ENCODE results near the gene ODC1.

The ODC1 gene

DNA sequence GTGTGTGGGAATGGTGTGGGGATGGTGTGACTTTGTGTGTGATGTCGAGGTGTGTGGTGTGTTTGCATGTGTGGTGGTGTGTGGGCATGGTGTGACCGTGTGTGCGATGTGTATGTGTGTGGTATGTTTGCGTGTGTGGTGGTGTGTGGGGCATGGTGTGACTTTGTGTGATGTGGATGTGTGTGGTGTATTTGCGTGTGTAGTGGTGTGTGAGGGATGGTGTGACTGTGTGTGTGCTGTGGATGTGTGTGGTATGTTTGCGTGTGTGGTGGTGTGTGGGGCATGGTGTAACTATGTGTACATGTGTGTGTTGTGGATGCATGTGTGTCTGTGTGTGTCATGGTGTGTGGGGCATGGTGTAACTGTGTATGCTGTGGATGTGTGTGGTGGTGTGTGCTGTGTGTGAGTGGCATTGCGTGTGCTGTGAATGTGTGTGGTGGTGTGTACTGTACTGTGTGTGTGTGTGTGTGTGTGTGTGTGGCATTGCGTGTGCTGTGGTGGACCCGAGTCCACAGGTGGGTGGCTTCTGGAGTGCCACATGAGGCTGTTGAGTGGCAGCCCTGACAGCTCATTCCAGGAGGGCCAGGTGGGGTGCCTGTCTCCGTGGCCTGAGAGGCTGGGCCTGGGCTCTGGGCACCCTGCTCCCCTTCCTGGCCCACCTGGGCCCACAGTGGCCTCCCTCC is 14.7 kb downstream of the ODC1 start:
- DNase-seq = no peak

DNA sequence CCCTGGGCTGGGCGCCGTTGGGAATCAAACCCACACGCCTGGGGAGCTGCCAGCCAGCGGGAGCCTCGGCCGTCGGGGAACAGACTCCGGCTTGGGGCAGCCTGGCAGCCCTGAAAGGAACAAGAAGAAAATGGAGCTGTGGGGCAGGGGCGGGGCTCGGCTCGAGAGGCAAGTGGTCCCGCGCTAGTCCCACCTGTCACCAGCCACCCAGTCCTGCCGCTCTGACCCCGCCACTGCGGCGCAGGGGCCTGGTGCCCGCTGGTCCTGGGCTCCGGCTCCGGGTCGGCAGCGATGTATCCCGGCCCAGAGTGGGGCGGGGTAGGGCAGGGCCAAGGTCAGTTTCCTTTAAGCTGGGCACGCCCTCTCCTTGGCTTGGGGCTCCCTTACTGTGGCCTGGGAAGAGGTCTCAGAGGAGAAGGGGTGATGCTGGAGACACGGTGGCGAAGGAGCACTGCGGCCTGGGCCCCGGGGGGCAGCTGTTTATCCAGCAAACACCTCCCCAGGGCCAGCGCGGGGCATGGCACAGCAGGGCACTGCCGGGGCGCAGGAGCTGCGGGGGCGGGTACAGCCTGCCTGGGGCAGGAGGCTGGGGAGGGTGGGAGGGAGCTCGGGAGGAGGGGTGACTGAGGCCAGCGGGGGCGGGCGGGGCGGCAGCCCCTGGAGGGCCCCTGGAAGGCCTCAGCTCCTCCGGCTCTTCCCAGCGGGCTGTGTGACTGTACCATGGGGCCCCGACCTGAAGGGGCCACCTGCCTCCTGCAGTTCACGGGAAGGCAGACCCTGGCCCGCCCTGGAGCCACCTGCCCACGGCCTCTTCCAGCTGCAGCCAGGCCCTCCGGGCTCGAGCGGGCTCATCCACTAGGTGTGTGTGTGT is 15.6 kb downstream of the ODC1 start:
- DNase-seq = no peak

DNA sequence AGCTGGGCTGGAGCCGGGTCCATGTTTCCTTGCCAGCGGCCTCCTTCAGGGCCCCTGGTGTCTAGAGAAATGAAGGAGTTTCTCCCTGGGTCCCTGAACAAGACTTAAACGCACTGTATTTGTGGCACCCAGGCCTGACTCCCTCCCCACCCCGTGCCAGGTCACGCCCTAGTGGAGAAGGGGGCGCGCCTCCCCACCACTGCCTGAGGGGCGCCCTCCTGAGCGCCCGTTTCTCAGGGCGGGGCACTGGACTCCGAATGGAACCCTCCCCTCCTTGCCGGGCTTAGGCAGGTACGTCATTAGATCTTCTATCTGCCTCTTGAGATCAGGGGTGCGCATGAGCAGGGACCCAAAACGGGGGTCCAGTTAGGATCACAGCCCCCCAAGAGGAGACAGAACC is 16.3 kb downstream of the ODC1 start:
- DNase-seq = no peak

DNA sequence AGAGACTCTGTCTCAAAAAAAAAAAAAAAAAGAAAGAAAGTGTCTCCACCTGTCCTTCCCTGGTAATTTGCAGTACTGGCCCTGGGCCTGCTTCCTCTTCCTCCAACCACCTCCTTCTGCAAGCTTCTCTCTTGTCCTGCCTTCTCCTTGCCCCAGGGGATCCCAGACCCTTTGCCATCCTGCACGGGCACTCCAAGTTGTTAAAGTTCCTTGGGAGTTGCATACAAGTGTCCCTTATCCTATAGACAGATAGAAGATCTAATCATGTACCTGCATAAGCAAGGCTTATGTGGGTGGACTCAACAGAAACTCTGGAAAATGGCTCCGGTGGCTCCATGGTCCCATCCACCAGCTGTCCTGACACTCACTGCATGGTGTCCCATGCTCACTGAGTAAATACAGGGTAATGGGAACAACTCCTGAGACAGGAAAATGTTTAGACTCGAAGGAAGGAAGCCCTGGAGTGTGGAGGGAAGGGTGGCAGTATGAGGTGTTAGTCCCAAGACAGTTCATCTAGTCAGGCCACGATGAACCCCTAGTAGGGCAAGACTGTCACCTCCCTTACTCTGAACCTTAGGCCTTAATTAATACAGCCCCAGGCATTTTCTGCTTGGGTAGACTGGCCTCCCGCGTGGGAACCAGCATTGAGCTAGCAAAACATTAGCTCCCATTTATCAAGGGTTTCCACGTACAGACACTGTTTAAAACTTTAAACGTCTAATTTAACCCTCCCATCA is 17.1 kb downstream of the ODC1 start:
- DNase-seq = no peak

DNA sequence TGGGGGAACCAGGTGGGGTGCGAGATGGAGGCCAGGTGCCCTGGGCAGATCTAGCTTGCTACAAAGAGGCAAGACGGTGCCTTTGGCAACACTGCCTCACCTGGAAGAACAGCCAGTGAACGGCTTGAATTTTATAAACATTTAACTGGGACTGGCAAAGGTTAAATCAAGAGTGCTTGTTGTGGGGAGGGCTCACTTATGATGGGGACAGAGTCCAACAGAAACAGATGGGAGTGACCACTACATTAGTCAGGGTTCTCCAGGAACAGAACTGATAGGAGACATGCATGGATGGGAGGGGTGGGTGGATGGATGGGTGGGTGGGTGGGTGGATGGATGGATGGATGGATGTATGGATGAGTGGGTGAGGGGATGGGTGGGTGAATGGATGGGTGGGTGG is 19.2 kb downstream of the ODC1 start:
- no peak for DNase-seq

DNA sequence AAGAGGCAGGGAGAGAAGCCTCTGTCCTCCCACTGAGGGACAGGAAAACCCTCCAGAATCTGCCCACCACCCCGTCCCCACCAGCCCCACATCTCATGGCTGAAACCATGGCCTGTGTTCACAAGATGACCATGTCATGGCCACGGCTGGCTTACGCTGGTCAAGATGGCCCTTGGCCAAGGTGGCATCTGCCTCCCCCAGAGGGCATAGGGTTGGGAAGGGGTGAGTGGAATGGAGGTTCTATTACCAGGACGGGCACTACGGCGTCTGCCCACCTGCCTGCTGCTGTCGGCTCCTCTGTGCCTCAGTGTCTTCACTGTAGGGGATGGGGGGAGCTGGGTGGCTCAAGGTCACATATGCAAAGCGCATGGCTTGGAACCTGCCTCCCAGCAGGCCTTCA is 19.8 kb downstream of the ODC1 start:
- DNase-seq = no peak

DNA sequence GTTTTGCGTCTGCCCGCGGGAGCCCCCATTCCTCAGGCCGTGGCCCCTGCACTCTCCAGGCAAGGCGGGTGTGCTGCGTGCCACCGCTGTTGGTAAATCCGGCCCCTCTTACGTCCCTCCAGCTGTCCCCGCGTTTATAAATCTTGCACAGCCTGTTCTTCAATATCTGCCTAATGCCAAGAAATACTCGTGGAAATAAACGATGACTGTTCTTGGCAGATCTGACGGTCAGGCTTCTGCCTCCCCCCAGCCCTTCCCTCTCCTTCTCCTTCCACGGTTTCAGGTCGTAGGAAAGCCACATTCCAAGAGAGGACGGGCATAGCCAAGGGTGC is 20.5 kb downstream of the ODC1 start:
- DNase-seq = no peak

DNA sequence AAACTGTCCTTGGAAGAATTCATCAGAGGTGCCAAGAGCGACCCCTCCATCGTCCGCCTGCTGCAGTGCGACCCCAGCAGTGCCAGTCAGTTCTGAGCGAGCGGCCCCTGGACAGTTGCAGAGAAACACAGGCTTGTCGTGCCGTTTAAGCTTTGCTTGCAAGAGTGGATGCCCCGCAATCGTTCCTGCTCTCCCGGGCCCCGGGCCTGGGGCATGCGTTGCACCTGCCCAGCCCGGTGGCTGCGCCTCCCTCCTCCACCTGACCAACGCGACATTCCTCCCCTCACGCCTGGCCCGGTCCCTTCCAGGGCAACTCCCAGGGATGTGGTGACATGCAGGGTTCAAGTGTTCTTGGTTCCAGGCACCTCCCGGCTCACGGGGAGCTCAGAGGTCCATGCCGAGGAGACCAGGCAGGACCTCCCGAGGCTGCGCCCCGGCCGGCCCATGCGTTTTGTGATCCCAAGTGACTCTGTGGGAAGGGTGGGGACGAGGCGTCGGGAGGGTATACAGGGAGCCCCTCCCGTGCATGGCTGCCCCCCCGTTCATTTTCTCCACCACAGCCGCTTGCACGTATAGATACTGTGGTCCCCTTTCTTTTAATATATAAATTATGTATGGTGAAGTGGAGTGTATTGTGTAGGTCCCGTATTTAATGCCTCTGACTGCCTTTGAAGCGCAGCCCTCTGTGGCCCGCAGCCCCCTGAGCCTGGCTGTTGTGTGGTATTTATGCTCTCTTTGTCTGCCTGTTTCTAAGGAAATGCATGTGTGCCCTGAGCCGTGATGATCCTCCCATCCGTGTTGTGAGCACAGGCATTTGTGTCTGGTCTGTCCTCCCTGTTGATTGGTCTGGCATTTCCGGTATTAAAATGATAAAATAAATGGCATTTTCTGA is 21.2 kb downstream of the ODC1 start:
- no peak for DNase-seq

DNA sequence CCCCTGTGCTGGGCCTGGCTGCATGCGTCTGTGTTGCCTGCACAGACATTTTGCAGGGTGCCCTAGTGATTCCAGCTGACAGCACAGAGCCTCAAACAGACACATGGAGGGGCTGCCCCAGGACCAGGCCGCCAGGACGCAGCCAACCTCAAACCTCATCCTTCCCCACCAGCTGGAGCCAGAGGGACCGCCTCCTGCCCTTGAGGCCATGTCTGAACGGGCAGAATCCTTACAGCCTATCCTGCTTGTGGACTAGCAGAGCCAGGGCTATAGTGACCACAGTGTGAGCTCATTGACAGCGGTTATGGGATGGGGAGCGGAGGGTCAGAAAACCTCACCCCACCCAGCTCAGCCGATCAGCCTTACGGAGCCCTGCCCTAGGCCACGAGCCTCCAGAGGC is 22.4 kb downstream of the ODC1 start:
- DNase-seq = no peak

DNA sequence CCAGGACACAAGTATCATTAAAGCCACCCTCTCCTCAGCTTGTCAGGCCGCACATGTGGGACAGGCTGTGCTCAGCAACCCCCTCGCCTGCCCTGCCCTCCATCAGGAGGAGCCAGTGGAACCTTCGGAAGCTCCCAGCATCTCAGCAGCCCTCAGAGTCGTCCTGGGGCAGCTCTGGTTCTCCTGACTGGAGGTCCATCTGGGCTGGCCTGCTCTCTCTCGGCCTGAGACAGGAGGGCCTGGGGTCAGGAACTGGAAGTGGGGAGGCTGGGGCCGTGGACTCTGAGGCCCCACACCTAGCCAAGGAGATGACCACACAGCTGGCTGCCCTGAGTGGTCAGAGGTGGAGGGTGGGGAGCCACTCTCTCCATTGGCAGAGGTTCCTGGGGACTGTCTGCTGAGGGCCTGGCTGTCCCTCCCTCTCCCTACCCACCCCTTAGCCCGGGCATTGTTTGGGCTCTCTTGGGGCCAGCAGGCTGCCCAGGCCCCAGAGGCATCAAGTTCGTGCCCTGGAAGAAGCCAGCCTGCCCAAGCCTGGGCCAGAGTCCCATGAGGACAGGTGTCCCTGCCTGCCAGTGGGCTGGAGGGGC is 23.1 kb downstream of the ODC1 start:
- DNase-seq = no peak

DNA sequence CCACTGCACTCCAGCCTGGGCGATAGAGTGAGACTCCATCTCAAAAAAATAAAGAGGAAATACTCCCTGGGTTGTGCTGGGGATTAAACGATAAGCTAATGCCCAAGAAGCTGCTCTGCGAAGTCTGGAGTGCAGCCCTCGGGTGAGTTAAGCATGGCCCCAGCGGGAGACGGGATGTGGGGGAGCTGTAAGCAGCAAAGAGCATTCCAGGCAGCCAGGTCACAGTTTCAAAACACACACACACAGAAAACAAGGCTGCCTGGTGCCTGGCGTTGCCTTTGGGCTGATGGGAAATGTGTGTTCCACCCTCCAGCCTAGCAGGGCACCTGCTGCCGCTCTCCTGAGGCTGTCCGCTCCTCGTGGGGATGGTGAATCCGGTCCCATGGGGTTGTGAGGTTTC is 24.1 kb downstream of the ODC1 start:
- DNase-seq = no peak

DNA sequence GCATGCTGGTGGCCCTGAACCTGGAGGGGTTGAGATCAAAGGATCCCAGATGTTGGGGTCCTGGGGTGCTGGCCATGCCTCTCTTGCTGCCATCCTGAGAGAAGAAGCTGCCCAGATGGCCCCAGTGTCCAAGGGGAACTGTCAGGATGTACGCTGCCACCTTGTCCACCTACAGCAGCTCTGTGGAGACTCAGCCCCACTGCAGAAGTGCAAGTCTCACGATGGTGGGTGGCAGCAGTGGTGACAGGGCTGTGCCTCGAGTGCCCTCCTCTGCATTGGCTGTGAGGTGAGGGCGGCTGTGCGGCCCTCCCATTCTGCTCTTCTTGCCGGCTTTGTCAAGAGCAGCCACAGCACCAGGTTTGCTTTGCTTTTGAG is 24.7 kb downstream of the ODC1 start:
- no peak for DNase-seq

DNA sequence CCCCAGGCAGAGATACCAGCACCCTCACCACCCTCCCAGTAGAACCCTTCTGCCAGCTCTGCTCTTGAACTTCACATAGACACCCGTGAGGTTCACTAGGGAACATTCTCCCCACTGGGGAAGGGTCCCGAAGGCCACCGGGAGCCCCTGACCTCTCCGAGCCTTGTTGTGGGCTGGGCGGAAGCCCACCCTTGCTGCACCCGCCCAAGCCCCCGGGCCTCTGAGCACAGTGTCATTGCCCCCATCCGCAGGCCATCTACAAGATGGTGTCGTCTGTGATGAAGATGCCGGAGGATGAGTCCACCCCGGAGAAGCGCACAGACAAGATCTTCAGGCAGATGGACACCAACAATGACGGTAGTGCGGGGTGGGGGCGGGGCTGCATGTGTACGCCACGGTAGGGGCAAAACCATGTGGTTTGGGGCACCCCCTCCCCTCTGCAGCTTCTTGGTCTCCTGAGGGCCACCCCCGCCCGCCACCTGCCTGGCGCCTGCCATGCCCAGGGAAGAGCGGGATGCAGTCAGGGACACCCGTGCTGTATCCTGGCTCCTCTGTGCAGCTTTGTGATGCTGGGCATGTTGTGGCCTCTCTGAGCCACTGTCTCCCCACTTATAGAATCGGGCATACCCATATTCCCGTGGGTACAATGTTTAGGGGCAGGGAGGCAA is 25.3 kb downstream of the ODC1 start:
- no peak for DNase-seq

DNA sequence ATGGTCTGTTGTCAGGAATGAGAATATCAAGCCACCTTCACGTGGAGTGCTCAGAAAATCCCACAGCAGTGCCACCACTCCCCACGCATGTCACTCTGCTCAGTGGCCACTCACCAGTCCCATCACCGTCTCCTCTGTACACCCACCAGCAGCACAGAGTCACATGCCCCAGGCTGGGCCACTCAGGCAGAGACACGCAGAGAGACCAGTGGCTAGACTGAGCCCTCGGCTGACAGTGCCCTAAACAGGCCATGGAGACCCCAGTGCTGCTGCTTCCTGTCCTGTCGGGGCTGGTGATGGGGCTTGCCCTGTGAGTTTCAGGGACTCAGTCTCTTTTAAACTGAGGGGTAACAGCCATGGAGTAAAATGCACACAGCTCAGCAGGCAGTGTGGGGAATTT is 25.9 kb downstream of the ODC1 start:
- DNase-seq = no peak

DNA sequence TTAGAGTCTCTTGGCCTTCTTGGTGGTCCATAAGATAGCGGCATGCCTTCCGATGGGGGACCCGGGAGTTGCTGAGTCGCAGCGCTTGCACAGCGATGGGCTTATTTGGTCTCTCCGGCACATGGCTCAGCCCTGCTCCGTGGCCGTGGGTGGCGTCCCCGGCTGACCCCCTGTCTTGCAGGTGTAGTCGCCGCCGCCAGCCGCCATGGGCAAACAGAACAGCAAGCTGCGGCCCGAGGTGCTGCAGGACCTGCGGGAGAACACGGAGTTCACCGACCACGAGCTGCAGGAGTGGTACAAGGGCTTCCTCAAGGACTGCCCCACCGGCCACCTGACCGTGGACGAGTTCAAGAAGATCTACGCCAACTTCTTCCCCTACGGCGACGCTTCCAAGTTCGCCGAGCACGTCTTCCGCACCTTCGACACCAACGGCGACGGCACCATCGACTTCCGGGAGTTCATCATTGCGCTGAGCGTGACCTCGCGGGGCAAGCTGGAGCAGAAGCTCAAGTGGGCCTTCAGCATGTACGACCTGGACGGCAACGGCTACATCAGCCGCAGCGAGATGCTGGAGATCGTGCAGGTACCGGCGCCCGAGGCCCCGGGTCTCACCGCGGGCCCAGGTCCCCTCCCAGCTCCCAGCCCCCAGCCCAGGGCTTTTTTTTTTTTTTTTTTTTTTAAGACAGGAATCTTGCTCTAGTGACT is 28.4 kb downstream of the ODC1 start:
- no peak for DNase-seq

DNA sequence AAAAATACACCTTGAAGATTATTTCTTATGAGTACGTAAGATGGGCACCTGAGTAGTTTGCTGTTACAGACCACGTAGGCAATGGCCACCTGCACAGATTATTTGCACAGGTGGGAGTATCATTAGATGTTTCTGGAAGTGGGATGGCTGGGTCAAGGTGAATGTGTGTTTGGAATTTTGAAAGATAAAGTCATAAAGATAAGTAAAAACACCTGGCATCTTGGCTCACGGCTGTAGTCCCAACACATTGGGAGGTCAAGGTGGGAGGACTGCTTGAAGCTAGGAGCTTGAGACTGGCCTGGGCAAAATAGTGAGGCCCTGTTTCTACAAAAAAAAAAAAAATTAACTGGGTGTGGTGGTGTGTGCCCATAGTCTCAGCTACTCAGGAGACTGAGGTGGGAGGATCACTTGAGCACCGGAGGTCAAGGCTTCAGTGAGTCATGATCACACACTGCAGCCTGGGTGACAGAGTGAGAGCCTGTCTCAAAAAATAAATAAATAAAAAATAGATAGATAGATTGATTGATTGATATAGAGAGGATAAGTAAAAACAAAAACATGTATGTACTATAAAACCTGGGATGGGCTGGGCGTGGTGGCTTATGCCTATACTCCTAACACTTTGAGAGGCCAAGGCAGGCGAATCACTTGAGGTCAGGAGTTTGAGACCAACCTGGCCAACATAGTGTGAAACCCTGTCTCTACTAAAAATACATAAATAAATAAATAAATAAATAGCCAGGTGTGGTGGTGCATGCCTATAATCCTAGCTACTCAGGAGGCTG is 30.4 kb downstream of the ODC1 start:
- no peak for DNase-seq

DNA sequence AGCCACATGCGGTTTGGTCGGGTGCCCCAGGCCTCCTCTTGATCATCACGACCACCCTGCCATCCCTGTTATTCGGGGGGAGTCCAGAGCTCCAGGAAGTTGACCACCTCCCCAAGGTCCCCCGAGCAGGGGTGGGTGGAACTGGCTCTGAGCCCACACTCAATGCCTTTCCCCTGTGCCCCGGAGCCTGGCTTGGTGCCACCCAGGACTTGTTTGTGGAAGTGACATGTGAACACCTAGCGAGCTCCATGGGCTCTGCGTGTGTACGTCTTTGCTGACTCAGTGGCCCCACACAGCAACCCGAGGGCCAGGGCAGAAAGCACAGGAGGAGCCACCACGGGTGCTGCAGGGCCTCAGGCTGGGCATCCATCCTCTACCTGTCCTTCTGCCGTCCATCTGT is 32.5 kb downstream of the ODC1 start:
- DNase-seq = no peak

DNA sequence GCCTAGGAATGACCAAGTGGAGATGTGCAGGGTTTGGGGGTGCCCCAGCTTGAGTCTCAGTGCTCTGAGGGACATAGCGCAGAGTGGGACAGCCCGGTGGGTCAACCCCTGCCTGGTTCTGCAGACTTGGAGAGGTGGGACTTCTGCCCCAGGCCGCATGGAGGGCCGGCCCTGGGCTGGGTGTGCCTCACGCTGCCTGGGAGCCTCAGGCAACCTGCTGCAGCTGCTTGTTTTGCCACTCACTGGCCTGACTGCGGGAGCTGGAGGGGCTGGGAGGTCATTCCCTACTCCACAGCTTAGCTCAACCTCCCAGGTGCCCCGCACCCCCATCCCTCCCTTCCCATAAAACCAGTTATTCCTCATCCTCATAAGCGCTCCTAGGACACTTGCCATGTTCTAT is 33.1 kb downstream of the ODC1 start:
- DNase-seq = no peak

DNA sequence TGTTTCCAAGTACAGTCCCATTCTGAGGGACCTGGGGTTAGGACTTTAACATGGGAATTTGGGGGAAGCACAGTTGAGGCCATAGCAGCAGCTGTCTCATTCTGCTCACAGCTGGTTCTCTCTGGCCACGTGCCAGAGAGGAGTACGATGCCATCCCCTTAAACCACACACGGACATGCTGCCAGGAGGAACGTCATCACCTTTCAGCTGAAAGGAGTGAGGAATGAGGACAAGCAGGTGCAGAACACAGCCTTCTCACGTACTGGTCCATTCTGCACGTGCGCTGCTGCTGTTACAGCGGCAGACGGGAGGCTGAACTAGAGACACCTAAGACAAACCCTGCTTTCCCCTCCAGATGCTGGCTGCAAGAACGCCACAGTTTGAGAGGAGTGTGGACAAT is 33.5 kb downstream of the ODC1 start:
- no peak for DNase-seq

DNA sequence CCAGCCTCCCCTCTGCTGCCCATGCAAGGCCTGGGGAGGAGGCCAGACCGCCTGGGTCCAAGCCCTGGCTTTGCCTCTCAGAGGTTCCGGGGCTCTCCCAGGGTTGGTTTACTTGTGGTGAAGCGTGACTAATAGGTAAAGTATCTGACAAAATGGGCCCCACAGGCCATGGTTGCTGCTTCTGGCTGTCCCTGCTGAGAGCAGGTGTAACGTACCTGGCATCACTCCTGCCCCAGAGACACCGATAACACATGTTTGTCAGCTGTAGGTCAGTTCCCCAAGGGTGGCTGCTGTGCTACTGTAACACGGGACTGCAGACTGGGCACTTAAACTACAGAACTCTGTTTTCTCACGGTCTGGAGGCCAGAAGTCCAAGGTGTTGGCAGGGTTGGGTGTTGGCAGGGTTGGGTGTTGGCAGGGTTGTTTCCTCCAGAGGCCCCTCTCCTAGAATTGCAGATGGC is 34.1 kb downstream of the ODC1 start:
- DNase-seq = no peak

DNA sequence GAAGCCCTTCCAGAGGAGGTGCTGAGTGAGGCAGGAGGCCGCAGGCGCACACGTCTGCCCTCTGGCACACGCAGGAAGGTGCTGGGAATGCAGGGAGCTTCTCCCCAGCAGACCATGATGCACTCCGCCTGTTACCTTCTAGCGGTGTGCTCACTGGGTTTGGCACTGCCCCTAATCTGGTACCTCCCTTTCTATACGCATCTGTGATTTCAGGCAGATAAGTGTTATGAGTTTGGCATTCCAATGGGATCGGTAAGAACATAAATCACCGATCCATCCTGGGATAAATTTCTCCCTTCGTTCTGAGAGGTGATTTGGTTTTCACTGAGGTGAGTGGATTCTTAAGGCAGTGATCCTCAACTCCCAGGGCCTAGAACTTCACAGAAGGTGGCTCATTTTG is 34.6 kb downstream of the ODC1 start:
- no peak for DNase-seq

Data from Kasumi-1 (cell line).